Breast epithelium (tissue), 3 donors: ENCODE data around the gene TEF.

Source experiments
- POLR2A ChIP-seq: fragments of 450-650 bp; IDR thresholded peaks from one replicate; pipeline ENCODE4 v1.6.1; 2016; ENCODE audit warnings: antibody characterized with exemption, mild to moderate bottlenecking, moderate library complexity
- POLR2AphosphoS5 ChIP-seq, 3 donors: sonication (generic); formaldehyde crosslinking; IDR thresholded peaks; one replicate each; pipeline ENCODE4 v1.6.1; 2017; ENCODE audit warnings: antibody characterized with exemption in 3 of 3
- TF ChIP-seq, protein P1 (sequence below), 3 donors: fragments of 450-650 bp; IDR thresholded peaks; one replicate each; pipeline ENCODE4 v1.5.1; 2016 to 2017; ENCODE audit warnings: antibody characterized with exemption in 3 of 3, mild to moderate bottlenecking in 3 of 3, moderate library complexity in 3 of 3

DNA sequence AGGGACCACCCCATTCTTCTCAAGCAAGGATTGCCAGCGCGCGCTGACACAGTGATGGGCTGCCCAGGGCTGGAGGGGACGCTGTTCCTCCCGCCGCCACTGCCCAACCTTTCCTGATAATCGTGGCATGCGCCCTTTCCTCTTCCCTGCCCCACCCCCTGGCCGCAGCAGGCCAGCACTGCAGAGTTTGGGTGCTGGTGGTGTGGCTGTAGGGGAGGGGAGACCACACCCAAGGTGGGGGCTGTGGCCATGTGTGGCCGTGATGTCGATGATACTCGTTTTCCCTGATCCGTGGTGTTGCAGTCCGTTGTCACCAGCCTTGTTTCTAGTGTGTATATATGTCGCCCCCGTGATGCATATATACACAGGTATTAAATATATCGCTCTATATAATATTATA, 22.8 kb upstream of the TEF start:
- TF ChIP-seq POLR2A (no peak), POLR2AphosphoS5 (IDR thresholded peaks at IDR 0.05) (no peak)
- TF ChIP-seq, protein P1, sequence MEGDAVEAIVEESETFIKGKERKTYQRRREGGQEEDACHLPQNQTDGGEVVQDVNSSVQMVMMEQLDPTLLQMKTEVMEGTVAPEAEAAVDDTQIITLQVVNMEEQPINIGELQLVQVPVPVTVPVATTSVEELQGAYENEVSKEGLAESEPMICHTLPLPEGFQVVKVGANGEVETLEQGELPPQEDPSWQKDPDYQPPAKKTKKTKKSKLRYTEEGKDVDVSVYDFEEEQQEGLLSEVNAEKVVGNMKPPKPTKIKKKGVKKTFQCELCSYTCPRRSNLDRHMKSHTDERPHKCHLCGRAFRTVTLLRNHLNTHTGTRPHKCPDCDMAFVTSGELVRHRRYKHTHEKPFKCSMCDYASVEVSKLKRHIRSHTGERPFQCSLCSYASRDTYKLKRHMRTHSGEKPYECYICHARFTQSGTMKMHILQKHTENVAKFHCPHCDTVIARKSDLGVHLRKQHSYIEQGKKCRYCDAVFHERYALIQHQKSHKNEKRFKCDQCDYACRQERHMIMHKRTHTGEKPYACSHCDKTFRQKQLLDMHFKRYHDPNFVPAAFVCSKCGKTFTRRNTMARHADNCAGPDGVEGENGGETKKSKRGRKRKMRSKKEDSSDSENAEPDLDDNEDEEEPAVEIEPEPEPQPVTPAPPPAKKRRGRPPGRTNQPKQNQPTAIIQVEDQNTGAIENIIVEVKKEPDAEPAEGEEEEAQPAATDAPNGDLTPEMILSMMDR (IDR thresholded peaks at IDR 0.05) = no peak
